Hematopoietic multipotent progenitor cell treated with erythropoietin and hydrocortisone succinate and interleukin-3 and kit ligand, for 17 days (in vitro differentiated cells): Measurements from ENCODE around the gene GAD2.

ENCODE experiments used
- DNase-seq: peaks from one replicate; pipeline ENCODE4 v3.0.0-alpha.2; 2015; ENCODE audit warnings: low spot score

GAD2 gene

DNA sequence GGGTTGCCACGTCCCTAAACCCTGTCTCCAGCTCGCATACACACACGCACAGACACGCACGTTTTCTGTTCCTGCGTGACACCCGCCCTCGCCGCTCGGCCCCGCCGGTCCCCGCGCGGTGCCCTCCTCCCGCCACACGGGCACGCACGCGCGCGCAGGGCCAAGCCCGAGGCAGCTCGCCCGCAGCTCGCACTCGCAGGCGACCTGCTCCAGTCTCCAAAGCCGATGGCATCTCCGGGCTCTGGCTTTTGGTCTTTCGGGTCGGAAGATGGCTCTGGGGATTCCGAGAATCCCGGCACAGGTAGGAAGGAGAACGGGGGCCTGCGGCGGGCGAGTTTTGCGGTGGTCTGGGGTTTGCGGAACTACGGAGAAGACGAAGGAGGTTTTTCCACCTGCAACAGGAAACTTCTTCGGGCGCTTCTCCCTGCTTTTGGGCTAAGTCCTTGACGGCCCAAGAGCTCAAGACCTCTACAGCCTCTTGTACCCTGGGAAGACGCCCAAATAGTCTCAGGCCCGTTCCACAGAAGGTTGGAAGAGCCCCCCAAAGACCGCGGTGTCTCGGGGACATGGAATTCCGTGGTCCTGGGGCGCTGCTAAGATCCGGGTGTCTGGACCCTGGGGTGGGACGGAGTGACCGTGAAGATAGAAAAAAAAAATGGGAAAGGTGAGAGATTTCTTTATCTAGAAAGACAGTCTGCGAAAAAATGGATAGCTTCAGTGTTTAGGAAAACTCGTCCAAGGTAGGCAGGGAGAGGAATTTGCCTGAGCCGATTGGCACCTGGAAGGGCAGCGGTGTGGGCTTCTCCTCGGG is at the start of gene GAD2:
TSS of gene GAD2 (plus strand) at position 190 of the 811 bp plus-strand sequence. CDS start at position 226, 36 bp downstream.
- no peak for DNase-seq

DNA sequence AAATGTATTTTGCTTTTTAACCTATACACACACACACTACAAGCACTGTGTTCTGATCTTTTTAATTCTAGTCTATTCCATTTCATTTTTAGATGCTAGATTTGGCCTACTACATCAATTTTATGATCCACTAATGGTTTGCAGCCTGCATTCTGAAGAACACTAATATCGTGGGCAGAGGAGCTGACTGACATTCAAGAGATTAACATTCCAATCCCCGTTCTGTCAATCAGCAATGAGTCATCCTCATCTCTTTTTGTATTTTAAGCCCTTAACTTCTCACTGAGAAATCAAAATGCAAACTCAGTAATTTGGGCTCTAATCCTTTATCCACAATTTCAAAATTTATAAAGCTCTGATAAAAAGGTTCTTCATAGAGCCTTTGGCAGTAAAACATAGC is 47.1 kb upstream of the GAD2 start:
- no peak for DNase-seq

DNA sequence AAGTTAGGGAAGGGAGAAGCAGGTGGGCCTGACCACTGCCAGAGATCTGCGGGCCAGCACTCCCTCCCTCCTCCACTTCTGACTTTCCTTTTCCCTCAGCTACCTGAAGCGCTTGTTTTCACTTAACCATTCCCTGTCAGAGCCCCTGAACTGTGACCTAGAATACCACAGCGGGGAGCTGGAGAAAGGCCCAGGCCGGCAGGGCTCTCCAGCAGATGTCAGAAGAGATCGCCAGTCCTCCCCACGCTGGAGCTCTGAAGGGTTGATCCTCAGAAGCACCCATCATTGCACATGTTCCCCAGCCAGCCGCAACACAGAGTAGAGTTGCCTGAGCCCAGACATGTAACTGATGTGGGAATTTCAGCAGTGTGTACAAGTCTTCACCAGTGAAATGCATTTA is 44.4 kb upstream of the GAD2 start:
- DNase-seq: no peak

DNA sequence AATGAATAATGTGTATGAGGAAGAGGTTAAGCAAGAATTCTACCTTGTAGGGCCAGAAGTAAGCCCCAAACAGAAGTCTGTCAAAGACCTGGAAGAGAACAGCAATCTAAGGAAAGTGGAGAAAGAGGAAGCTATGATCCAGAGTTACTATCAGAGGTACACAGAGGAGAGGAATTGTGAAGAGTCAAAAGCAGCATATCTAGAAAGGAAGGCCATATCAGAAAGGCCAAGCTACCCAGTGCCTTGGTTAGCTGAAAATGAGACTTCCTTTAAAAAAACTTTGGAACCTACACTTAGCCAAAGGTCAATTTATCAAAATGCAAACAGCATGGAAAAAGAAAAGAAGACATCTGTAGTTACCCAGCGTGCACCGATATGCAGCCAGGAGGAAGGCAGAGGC is 42.7 kb upstream of the GAD2 start:
- no peak for DNase-seq

DNA sequence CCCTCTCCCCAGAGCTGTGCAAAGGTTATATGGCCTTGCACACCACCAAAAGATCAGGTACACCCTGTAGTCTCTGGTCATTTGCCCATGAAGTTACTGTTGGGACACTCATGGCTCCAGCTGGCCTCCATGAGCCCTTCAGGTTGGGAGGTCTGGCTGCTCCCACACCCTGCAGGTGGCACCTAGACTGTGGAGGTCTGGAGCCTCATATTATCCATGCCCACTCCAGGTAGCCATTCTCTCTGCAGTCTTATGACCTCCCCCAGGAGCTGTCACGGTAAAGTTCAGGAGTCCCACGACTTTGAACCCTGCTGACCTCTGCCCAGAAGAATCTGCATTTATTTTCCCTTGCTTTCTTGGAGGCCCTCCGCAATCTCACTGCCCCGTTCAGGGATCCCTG is 39.2 kb upstream of the GAD2 start:
- no peak for DNase-seq

DNA sequence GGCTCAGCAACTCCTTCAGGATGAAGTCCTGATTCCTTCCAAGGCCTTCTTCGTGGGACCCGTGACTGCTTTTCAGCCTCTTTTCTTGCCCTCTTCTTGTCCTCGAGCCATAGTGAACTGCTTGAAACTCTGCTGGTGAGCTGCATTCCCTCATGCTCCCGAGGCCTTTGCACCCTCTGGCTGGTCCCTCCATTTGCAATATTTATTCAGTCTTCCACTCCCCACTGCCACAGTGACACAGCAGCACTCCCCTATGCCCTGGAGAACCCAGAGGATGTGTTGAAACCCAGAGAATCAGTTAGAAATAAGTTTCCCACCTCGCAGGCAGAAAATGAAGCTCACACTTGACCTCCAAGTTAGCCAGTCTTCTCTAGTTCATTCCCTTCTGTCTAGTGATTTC is 22.3 kb upstream of the GAD2 start:
- no peak for DNase-seq

DNA sequence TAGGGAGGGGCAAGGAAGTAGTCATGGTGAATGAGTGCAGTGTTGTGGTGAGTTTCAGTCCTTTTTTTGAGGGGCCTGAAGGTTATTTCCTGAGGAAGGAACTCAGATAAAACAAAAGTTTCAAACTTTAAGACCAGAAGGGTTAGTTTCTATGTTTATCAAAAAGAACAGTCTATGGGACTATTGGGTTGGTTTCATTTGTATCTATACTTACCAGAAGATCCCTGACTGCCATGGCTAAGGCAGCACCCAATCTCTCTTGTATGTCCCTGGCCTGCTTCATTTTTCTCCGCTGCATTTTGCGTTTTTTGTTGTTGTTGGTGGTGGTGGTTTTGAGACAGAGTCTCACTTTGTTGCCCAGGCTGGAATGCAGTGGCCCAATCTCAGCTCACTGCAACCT is 19.3 kb upstream of the GAD2 start:
- DNase-seq: no peak

DNA sequence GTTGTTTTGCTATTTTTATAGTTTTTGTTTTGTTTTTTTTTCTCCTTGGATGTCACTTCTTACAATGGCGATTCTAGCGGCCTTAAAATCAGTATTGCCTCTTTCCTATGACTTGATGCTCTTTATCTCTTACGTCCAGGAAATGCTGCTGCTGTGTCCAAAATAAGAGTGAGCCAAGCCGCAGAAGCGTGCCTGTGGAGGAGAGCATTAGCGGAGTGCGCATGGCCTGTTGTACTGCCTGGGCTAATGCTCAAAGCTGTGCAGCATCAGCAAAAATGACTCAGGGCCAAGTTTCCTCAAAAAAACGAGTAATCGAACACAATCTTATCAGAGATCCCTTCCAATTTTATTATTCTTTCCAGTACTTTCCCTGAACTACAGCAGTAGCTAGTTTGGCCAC is 18.5 kb upstream of the GAD2 start:
- DNase-seq: no peak

DNA sequence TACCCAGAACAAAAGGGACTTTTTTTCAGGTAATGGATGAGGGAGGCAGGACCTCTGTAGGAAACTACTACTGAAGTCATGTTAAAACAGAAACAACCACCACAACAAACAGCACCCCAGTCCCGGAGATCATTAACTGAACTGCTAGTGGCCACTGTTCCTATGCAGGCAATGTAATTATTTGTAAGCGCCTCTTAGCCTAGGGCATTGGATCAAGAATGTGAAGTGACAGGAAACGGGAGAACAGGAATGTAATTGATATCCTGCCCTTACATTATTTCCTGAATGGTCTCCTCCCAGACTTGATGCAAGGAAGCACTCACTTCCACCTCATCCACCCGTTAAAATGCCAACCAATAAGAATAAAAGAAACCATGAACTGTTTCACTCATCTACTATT is 16.7 kb upstream of the GAD2 start:
- DNase-seq: no peak

DNA sequence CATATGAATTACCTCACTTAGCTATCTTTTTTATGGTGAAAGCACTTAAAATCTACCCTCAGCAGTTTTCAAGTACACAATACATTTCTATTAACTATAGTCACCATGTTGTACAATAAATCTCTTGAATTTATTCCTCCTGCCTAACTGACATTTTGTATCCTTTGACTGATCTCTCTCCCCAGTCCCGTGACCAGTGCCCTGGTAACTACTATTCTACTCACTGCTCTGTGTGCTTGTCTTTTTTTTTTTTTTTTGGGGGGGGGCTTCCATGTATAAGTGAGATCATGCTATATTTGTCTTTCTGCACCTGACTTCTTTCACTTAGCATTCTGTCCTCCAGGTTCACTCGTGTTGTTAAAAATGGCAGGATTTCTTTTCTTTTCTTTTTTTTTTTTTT is 11.4 kb upstream of the GAD2 start:
- DNase-seq: no peak

DNA sequence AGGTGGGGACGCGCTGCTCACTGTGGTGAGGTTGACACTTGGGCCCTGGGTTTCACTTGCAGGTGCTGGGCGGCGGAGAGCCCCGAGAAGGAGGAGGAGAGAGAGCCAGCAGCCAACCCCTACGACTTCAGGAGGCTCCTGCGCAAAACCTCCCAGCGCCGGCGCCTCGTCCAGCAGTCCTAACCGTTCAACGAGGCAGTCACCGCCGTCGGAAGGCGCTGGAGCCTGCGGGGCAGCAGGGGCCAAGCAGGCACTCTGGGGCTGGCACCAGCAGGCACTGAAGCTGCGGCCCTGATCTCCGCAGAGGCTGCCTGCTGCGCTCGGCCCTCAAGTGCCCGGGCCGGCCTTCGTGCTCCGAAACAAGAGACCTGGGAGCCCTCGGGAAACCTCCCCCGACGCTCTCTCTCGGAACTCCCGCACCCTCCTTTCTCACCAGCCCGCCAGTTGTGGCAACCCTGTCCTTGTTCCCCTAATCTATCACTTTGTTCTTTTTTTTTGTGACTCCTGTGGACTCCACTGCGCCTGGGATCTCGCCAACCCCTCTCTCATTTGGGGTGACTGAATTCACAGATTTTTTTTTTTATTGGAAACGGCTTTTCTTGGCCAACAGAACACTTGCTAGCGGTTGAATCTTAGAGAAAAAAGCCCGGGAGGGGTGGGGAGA is 4.7 kb upstream of the GAD2 start:
- no peak for DNase-seq

DNA sequence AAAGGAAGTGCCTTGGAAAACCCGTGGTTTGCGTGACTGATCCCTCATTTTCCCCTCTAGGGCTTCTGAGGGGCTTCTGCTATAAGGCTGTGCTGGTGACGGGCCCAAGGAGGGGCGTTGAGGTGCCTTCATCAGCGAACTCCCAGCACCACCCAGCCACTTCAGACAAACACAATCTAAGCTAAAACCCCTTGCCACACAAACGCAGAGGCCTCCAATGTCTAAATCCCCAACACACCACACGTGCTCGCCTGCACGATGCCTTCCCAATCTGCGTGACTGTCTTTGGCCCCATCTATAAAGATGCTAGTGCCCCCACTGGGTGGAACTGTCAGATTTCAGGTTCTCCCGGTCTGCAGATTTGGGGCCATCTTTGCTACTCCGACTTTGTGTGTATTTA is 4.1 kb upstream of the GAD2 start:
- no peak for DNase-seq

DNA sequence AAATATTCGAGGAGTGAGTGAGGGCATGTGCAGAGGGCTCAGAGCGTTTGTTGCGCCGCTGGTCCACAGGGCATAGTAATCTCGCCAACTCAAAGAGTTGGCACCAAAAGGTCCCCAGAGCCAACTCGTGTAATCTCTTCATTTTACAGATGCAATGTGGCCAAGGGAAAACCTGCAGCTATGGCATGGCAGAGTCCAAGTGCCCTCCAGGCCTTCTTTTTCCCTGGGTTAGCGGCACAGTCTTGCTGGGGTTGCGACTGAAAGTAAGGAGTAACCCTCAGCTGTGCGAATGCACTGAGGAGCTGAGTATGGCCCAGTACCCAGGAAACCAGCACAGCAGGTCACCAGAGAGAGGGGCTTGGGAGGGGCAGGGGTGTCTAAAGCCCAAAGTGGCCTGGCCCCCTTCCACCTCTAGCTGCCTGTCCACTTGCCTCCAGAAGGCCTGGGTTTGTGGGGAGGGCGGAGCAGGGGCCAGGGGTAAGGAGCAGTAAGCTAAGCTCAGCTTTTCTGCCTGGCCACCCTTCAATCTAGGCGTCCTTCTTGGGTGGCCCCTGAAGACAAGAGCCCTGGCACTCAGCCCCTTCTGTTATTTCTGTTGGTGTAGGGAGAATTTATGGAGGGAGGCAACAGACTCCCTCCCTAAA is 3.3 kb upstream of the GAD2 start:
- no peak for DNase-seq

DNA sequence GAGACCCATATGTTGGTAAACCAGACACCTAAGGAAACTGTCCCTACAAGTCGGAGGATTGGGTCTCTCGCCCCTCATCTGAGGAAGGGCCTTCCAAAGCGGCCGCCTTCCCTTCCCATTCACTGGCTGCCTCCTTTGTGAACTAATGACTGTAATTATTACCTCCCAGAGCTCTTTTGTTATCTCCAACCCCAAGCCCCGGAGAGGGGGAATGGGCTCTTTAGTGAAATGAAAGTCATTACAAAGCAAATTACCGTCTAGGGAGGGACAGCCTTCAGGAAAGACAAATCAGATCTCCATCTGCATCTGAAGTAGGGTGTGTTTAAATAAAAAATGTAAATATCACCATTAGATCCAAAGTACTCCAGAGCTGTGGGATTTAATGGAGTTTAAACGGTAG is 2.6 kb upstream of the GAD2 start:
- DNase-seq: no peak

DNA sequence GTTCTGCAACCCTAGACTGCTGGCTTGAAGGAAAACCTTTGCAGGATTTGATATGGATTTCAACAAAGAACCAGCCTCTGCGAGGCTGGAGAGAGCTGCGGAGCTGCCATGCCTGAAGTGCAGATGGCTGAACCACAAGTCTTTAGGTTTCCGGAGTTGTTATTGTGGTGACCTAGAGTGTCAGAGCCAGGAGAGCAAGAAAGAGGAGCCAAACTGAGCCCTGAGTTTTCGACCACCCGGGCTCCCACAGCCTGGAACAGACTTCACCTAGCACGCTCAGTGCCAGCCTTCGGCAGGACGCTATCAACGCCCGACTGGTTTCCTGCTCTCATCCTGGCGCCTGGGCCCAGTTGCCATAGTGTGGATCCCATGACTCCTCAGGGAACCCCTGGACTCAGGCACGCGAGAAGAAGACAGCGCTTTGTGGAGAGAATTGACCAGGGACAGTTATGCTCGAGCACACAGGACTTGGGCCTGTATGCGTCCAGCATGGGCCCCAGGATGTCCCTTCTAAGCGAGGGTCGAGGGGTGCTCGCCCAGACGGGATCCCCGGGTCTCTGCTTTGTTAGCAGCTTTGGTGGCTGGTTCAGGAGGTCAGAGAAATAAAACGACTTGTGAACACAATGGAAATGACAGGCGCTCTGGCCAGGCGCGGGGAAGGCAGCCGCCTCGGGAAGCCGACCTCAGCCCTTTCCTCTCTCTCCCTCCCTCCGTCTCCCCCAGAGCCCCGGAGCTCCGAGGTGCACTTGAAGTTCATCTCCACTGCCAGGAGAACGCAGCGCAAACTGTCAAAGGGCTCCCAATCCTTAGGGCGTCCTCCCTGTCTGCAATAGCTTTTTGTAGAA is 1.8 kb upstream of the GAD2 start:
- DNase-seq: no peak

DNA sequence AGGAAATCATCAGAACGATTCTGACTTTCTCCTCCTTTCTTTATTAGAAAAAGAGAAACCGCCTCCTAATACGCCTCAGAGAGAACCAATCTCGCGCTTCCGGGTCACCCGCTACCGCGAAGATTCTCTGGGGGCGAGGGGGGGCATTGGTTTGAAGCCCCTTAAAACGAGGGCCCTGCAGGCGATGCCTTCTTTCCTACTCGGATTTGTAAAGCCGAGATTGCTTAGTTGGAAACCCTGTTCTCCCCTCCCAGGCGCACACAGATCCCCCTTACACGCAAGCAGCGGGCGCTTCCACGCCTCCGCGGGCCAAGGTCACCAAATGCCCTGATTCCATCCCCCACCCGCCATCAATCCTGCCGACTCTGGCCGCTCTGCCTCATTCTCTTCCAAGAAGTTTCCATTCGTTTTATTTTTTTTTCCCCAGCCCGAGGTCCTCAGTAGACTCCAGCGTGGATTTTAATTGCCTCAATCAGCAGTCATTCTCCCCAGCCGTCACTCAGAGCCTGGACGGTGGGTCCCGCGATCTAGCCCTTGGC is 1.1 kb upstream of the GAD2 start:
- no peak for DNase-seq

DNA sequence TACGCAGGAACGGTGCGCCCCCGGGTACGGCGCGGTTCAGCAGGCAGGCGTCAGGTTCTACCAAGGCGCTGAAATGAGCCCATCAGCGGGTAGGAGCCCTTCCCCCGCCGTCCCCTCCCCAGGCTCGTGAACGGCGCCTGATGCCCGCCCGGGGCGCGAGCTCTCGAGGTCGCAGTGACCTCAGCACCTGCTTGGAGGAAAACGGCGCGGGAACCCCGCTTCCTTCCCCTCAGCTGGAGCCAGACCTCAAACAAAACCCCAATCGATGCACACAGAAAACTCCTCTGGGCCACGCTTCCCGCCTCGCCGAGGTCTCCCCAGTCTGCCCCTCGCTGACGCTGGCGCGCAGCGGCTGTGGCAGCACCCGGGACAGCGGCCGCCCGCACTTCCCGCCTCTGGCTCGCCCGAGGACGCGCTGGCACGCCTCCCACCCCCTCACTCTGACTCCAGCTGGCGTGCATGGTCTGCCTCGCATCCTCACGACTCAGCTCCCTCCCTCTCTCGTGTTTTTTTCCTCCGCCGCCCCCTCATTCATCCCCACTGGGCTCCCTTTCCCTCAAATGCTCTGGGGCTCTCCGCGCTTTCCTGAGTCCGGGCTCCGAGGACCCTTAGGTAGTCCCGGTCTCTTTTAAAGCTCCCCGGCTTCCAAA is 514 bp upstream of the GAD2 start:
- no peak for DNase-seq

DNA sequence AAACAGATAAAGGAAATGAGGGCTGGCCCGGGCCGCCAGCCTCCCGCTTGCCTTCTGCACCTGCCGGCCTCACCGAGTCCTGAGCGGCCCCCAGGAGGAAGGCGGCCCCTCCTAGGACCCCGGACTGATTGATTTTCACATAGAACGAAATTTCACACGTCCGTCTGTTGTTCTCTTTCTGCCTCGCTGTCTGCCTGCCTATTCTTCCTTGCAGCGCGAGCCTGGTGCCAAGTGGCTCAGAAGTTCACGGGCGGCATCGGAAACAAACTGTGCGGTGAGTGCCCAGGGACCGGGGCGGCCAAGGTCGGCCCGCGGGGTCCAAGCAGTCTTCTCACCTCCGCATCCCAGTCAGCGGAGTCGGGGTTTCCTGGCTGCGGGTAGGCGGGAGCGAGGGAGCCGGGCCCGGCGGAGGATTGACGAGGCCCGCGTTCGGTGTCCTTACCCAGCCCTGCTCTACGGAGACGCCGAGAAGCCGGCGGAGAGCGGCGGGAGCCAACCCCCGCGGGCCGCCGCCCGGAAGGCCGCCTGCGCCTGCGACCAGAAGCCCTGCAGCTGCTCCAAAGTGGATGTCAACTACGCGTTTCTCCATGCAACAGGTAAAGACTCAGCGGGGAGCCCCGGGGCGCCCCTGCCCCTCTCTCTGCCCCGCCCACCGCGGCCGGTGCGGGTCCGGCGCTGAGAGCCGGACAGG is 967 bp downstream of the GAD2 start:
- no peak for DNase-seq

DNA sequence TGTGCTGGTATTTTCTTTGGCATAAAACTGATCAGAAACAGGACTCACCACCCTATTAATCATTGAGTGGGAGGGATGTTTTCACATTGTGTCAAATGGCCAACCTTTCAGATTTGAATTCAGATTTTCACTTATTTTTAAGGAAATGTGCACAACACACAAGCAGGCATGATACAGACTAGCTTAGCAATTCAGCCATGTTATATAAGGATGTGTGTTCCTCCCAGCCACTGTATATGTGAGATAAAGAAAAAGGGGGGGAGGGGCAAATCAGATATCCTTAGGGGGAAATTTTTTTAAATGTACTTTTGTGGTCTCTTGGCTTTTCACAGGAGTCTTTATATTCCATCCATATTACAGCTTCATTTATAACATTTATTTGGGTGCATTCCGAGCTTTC is 3.1 kb downstream of the GAD2 start:
- no peak for DNase-seq

DNA sequence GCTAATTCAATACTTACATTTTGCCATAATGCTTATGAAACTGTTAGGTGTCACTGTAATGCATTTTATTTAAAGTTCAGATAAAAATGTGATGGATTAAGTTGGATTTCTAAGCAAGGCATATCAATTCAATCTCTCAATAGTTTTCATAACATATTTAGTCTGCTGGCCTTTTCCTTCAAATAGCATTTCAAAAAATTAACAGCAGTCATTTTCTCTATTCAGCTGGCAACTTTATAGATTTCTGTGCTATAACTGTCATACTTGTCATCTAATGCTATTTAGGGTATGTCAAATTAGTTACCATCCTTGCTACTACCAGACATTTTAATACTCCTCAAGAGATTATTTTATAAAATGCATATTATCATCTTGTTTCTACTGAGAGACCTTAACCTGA is 4.3 kb downstream of the GAD2 start:
- no peak for DNase-seq

DNA sequence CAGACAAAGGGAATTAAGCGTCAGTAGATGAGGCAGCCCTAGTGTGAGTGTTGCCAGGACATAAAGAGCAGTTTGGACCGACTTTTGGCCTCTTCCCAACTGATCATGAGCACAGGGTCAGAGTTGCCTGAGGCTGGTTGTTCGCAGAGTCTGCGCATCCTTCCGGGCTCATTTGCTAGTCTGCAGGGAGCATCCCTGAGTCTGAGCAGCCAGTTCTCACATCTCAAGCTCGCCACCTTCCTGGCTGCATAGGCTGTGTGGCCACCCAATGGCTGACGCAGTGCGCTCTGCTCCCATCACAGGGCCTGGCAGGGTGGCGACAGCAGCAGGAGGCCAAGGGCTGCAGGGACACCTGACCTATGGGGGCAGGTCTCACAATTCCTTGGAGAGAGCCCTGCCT is 5.0 kb downstream of the GAD2 start:
- no peak for DNase-seq
